ENCODE data around the gene RGL3. TPM values are rescaled to one million over a fixed set of nuclear protein-coding genes. Genes with fewer than 3 reads are reported as not detected.
"Not testable (repeated sequence)": the region's sequence is repeated elsewhere in the genome, so short reads cannot be mapped to it uniquely, and the experiment has no call there.

RGL3 gene, protein sequence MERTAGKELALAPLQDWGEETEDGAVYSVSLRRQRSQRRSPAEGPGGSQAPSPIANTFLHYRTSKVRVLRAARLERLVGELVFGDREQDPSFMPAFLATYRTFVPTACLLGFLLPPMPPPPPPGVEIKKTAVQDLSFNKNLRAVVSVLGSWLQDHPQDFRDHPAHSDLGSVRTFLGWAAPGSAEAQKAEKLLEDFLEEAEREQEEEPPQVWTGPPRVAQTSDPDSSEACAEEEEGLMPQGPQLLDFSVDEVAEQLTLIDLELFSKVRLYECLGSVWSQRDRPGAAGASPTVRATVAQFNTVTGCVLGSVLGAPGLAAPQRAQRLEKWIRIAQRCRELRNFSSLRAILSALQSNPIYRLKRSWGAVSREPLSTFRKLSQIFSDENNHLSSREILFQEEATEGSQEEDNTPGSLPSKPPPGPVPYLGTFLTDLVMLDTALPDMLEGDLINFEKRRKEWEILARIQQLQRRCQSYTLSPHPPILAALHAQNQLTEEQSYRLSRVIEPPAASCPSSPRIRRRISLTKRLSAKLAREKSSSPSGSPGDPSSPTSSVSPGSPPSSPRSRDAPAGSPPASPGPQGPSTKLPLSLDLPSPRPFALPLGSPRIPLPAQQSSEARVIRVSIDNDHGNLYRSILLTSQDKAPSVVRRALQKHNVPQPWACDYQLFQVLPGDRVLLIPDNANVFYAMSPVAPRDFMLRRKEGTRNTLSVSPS
- total RNA-seq, result 0.30 and 0.55 TPM in 2 replicates
- long read RNA-seq, result 0 reads

DNA sequence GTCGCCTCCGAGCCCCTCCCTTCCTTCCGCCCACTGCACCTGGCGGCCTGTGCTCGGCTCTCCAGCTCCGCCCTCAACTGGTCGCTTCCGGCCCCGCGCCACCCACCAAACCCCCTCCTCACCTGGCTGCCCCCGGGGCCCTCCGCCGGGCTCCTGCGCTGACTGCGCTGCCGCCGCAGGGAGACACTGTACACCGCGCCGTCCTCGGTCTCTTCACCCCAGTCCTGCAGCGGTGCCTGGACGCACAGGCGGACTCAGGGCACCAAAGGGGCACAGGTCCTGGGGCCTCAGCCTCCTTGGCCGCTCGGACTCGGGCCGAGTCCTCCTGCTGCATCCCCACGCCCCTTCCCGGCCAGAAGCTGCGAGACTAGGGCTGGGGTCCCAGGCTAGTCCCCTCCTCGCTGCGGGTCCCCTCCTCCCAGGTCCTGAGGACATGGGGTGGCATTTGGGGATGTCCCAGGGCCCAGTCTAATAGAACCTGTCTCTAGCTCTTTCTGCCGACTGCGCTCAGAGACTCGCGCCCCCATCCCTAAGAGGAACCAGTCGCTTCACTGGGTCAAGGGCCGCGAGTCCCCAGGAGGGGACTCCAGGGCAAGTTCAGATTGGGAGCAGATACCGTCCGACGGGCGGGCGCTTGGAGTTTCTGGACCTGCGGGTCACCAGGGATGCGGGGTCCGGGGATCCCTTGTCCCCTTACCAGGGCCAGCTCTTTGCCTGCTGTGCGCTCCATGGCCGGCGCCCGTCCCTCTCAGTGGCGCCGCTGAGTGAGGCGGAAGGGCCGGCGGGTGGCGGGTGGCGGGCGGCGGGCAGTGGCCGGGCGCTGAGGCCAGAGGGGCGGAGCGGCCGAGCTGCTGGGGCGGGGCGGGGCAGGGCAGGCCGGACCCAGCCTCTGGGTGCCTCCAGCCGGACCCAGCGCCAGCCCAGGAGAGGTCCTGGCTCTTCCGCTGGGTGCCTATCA lies at the start of gene RGL3:
TSS of gene RGL3 (minus strand) at position 766 of the 958 bp plus-strand sequence. CDS start at position 730, 36 bp downstream.
- TF ChIP-seq, protein P1, sequence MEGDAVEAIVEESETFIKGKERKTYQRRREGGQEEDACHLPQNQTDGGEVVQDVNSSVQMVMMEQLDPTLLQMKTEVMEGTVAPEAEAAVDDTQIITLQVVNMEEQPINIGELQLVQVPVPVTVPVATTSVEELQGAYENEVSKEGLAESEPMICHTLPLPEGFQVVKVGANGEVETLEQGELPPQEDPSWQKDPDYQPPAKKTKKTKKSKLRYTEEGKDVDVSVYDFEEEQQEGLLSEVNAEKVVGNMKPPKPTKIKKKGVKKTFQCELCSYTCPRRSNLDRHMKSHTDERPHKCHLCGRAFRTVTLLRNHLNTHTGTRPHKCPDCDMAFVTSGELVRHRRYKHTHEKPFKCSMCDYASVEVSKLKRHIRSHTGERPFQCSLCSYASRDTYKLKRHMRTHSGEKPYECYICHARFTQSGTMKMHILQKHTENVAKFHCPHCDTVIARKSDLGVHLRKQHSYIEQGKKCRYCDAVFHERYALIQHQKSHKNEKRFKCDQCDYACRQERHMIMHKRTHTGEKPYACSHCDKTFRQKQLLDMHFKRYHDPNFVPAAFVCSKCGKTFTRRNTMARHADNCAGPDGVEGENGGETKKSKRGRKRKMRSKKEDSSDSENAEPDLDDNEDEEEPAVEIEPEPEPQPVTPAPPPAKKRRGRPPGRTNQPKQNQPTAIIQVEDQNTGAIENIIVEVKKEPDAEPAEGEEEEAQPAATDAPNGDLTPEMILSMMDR (conservative IDR thresholded peaks at IDR 0.05), result no peak
- H3K27me3 Mint-ChIP-seq (ENCODE audit: low read depth), result peaks cover 93% of the 10 kb centered on the region
- no peaks in the 10 kb centered on the region for H3K9me3 Mint-ChIP-seq
- no peak within 1 kb of the TSS for H3K27ac Mint-ChIP-seq (ENCODE audit: unreplicated experiment)
- no peak for DNase-seq (ENCODE audit: low read depth, low spot score)
- peak within 1 kb of the TSS; percentile 59 for H3K4me3 Mint-ChIP-seq
- peaks cover 14% of the 10 kb centered on the region for H3K4me1 Mint-ChIP-seq
- H3K36me3 Mint-ChIP-seq (ENCODE audit: low read depth), result no peaks in the 10 kb centered on the region

DNA sequence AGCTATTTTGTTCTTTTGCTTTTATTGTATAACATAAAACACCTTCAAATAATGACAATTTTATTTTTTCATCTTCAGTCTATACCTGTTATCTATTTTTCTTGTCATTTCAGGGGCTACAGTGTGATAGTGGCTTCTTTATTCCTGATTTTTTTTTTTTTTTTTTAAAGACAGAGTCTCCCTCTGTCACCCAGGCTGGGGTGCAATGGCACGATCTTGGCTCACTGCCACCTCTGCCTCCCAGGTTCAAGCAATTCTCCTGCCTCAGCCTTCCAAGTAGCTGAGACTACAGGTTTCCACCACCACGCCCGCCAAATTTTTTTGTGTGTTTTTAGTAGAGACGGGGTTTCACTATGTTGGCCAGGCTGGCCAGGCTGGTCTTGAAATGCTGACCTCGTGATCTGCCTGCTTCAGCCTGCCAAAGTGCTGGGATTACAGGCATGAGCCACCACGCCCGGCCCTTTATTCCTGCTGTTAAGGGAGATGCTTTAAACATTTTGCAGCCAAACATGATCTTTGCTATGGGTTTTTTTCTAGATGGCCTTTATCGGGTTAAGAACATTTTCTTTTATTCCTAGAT lies 49.2 kb upstream of the RGL3 start:
- not testable (repeated sequence) for H3K36me3 Mint-ChIP-seq (ENCODE audit: low read depth); H3K27ac Mint-ChIP-seq (ENCODE audit: unreplicated experiment); H3K4me1 Mint-ChIP-seq; H3K27me3 Mint-ChIP-seq (ENCODE audit: low read depth); H3K4me3 Mint-ChIP-seq; DNase-seq (ENCODE audit: low read depth, low spot score); H3K9me3 Mint-ChIP-seq

DNA sequence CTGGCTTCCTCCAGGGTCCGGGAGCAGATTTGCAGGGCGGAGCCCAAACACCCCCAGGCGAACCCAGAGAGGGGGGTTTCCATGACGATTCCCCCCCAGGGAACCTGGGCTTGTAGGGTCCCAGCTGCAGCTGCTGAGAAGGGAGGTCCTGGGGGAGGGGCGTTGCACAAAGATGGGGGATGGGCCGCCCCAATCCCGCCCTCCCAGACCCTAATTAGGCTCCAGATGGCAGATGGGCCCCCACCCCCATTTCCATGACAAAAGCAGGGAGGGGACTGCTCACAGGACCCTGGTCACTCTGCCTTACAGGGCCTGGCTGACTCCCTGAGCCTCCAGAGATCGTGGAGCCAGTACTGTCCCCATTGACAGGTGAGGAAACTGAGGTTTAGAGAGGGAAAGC lies 46.5 kb upstream of the RGL3 start:
- peaks cover 4% of the 10 kb centered on the region for H3K4me1 Mint-ChIP-seq
- TF ChIP-seq, protein P1 (conservative IDR thresholded peaks at IDR 0.05), result no peak
- no peaks in the 10 kb centered on the region for H3K9me3 Mint-ChIP-seq
- no peak for DNase-seq (ENCODE audit: low read depth, low spot score)
- H3K27me3 Mint-ChIP-seq (ENCODE audit: low read depth), result no peaks in the 10 kb centered on the region
- no peak overlapping the region for H3K27ac Mint-ChIP-seq (ENCODE audit: unreplicated experiment)
- H3K4me3 Mint-ChIP-seq, result no peak overlapping the region
- H3K36me3 Mint-ChIP-seq (ENCODE audit: low read depth), result peaks cover 5% of the 10 kb centered on the region

DNA sequence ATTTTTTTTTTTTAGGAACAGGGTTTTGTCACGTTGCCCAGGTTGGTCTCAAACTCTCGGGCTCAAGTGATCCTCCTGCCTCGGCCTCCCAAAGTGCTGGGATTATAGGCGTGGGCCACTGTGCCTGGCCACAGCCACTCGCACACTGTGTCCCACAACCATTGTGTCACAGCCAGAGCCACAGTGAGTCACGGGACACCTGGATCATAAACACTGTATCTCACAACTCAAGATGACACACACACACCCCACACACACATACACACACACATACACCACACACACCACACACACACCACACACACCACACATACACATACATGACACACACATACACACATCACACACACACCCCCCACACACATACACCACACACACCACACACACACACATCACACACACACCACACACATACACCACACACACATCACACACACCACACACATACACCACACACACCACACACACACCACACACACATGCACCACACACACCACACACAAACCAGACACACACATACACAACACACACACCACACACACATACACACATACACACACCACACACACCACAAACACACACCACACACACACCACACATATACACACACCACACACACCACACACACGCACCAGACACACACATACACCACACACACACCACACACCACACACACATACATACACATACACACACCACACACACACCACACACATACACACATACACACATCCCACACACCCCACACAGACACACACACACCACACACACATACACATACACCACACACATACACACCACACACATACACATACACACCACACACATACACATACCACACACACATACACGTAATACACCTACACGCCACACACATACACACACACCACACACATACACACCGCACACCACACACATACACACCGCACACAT lies 45.5 kb upstream of the RGL3 start:
- TF ChIP-seq, protein P1 (conservative IDR thresholded peaks at IDR 0.05), result no peak
- H3K27me3 Mint-ChIP-seq (ENCODE audit: low read depth), result no peaks in the 10 kb centered on the region
- no peak overlapping the region for H3K27ac Mint-ChIP-seq (ENCODE audit: unreplicated experiment)
- peaks cover 4% of the 10 kb centered on the region for H3K4me1 Mint-ChIP-seq
- H3K36me3 Mint-ChIP-seq (ENCODE audit: low read depth), result peaks cover 5% of the 10 kb centered on the region
- H3K9me3 Mint-ChIP-seq, result no peaks in the 10 kb centered on the region
- H3K4me3 Mint-ChIP-seq, result no peak overlapping the region
- DNase-seq (ENCODE audit: low read depth, low spot score), result no peak

DNA sequence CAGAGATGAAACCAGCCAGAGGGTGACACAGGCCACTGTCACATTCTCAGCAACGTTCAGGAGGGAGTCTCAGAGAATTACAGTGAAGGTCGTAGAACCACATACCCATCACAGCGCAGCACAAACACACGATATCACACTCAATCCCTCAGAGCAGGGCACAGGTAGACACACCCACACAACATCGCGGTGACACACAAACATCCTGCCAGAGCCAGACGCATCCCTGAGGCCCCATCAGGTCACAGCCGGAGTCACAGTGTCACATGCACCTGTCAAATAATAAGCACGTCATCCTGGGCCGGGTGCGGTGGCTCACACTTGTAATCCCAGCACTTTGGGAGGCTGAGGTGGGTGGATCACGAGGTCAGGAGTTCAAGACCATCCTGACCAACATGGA lies 44.3 kb upstream of the RGL3 start:
- no peak for DNase-seq (ENCODE audit: low read depth, low spot score)
- TF ChIP-seq, protein P1 (conservative IDR thresholded peaks at IDR 0.05), result no peak
- no peaks in the 10 kb centered on the region for H3K27me3 Mint-ChIP-seq (ENCODE audit: low read depth)
- no peaks in the 10 kb centered on the region for H3K9me3 Mint-ChIP-seq
- H3K4me3 Mint-ChIP-seq, result no peak overlapping the region
- H3K27ac Mint-ChIP-seq (ENCODE audit: unreplicated experiment), result no peak overlapping the region
- H3K4me1 Mint-ChIP-seq, result peaks cover 4% of the 10 kb centered on the region
- peaks cover 5% of the 10 kb centered on the region for H3K36me3 Mint-ChIP-seq (ENCODE audit: low read depth)

Data from neural crest cell (in vitro differentiated cells).